Neural progenitor cell (in vitro differentiated cells): ENCODE measurements around the gene MRPL53. TPM values are rescaled to one million over a fixed set of nuclear protein-coding genes. Genes with fewer than 3 reads are reported as not detected.

ENCODE experiments used
- DNase-seq: peaks from one replicate; pipeline ENCODE4 v3.0.0-alpha.2; 2016; ENCODE audit warnings: low spot score
- H2AFZ ChIP-seq: fragments of 200-600 bp; sonication (generic); replicated peaks from 2 replicates; pipeline ENCODE4 v1.6.1; 2016; ENCODE audit warnings: antibody characterized with exemption
- H3F3A ChIP-seq: fragments of 200-600 bp; sonication (generic); 2 replicates; pipeline ENCODE4 v1.6.1; 2016; ENCODE audit warnings: antibody characterized with exemption, low read depth
- H3K27ac ChIP-seq: fragments of 200-600 bp; sonication (generic); 2 replicates; pipeline ENCODE4 v1.5.1; 2016; ENCODE audit warnings: mild to moderate bottlenecking
- H3K27me3 ChIP-seq: fragments of 200-600 bp; sonication (generic); 2 replicates; pipeline ENCODE4 v1.6.1; 2016; ENCODE audit warnings: mild to moderate bottlenecking, moderate library complexity
- H3K36me3 ChIP-seq: fragments of 200-600 bp; sonication (generic); 2 replicates; pipeline ENCODE4 v1.5.1; 2016
- H3K4me1 ChIP-seq: fragments of 200-600 bp; sonication (generic); 2 replicates; pipeline ENCODE4 v1.6.1; 2016; ENCODE audit warnings: mixed run types
- H3K4me2 ChIP-seq: fragments of 200-600 bp; sonication (generic); 2 replicates; pipeline ENCODE4 v1.6.1; 2016
- H3K4me3 ChIP-seq: fragments of 200-600 bp; sonication (generic); 2 replicates; pipeline ENCODE4 v1.5.1; 2016
- H3K79me2 ChIP-seq: fragments of 200-600 bp; sonication (generic); 2 replicates; pipeline ENCODE4 v1.6.1; 2016; ENCODE audit warnings: low read depth
- H3K9ac ChIP-seq: fragments of 200-600 bp; sonication (generic); 2 replicates; pipeline ENCODE4 v1.6.1; 2016
- H3K9me3 ChIP-seq: fragments of 200-600 bp; sonication (generic); 2 replicates; pipeline ENCODE4 v1.5.1; 2016; ENCODE audit warnings: low read depth
- H4K20me1 ChIP-seq: fragments of 200-600 bp; sonication (generic); 2 replicates; pipeline ENCODE4 v1.6.1; 2016; ENCODE audit warnings: low read depth
- H3K27ac Mint-ChIP-seq: 3 replicates; pipeline ENCODE4 v1.8.0; 2021; ENCODE audit warnings: mixed read lengths
- H3K27me3 Mint-ChIP-seq: 2 replicates; pipeline ENCODE4 v1.8.0; 2022; ENCODE audit warnings: low read depth, mild to moderate bottlenecking, inconsistent platforms, moderate library complexity, mixed read lengths; ENCODE audit not compliant: insufficient read depth
- H3K36me3 Mint-ChIP-seq: 3 replicates; pipeline ENCODE4 v1.8.0; 2021; ENCODE audit warnings: mixed read lengths
- H3K4me1 Mint-ChIP-seq: 3 replicates; pipeline ENCODE4 v1.8.0; 2021; ENCODE audit warnings: mixed read lengths
- H3K4me3 Mint-ChIP-seq: 3 replicates; pipeline ENCODE4 v1.8.0; 2021; ENCODE audit warnings: mild to moderate bottlenecking, moderate library complexity, mixed read lengths
- H3K9me3 Mint-ChIP-seq: 3 replicates; pipeline ENCODE4 v1.8.0; 2020; ENCODE audit warnings: mixed read lengths
- CTCF ChIP-seq: fragments of 200-600 bp; sonication (generic); IDR thresholded peaks from 2 replicates; pipeline ENCODE4 v1.5.1; 2017; ENCODE audit warnings: antibody characterized with exemption, mild to moderate bottlenecking
- EZH2 ChIP-seq: fragments of 200-600 bp; sonication (generic); IDR thresholded peaks from 2 replicates; pipeline ENCODE4 v1.6.1; 2017; ENCODE audit warnings: antibody characterized with exemption, mild to moderate bottlenecking, moderate library complexity
- EZH2phosphoT487 ChIP-seq: fragments of 200-600 bp; sonication (generic); IDR thresholded peaks from 2 replicates; pipeline ENCODE4 v1.6.1; 2017; ENCODE audit warnings: antibody characterized with exemption
- total RNA-seq: library from RNA; depleted of rRNA; stranded (reverse); fragments of >200 nt; gene quantifications from 2 replicates; pipeline ENCODE4 v1.2.3, GENCODE V29; 2015; ENCODE audit warnings: low replicate concordance

The MRPL53 gene
- total RNA-seq, 1 donor from 2014 or later = 9.8 TPM

GRCh38 chr2:74458938-74459363 is 13.5 kb downstream of the MRPL53 start:
- H3K79me2 ChIP-seq = peaks cover 30% of the 10 kb centered on the region
- no peak overlapping the region for H3K27ac ChIP-seq
- H3K4me2 ChIP-seq = peak overlapping the region; percentile 92
- no peaks in the 10 kb centered on the region for H3K9me3 Mint-ChIP-seq
- H3F3A ChIP-seq = peaks cover 40% of the 10 kb centered on the region
- DNase-seq = no peak
- no peak for TF ChIP-seq EZH2
- no peak for TF ChIP-seq EZH2phosphoT487
- no peak for TF ChIP-seq CTCF
- H3K9ac ChIP-seq = peak overlapping the region; percentile 82
- H3K36me3 ChIP-seq = no peaks in the 10 kb centered on the region
- H2AFZ ChIP-seq = no peak overlapping the region
- H3K4me3 ChIP-seq = peak overlapping the region; percentile 96
- H3K27ac Mint-ChIP-seq = peak overlapping the region; percentile 89
- H3K27me3 ChIP-seq = no peaks in the 10 kb centered on the region
- H4K20me1 ChIP-seq = no peaks in the 10 kb centered on the region
- peaks cover 20% of the 10 kb centered on the region for H3K4me1 ChIP-seq
- H3K4me3 Mint-ChIP-seq = peak overlapping the region; percentile 97
- peaks cover 12% of the 10 kb centered on the region for H3K36me3 Mint-ChIP-seq
- H3K9me3 ChIP-seq = no peaks in the 10 kb centered on the region
- peaks cover 46% of the 10 kb centered on the region for H3K4me1 Mint-ChIP-seq
- H3K27me3 Mint-ChIP-seq = peaks cover 20% of the 10 kb centered on the region

GRCh38 chr2:74458132-74458937 is 14.1 kb downstream of the MRPL53 start, which contains the start of gene WBP1:
TSS of gene WBP1 (plus strand) at chr2:74458438. CDS start at chr2:74458603, 165 bp downstream.
- Mint-ChIP-seq H3K27me3 (peaks cover 20% of the 10 kb centered on the region), H3K36me3 (peaks cover 11% of the 10 kb centered on the region), H3K4me3 (peak within 1 kb of the TSS; percentile 97), H3K27ac (peak within 1 kb of the TSS; percentile 89), H3K4me1 (peaks cover 45% of the 10 kb centered on the region), H3K9me3 (no peaks in the 10 kb centered on the region)
- peaks cover 19% of the 10 kb centered on the region for H3K4me1 ChIP-seq
- H2AFZ ChIP-seq = peak within 1 kb of the TSS; percentile 82
- H3K36me3 ChIP-seq = no peaks in the 10 kb centered on the region
- peak within 1 kb of the TSS; percentile 92 for H3K4me2 ChIP-seq
- TF ChIP-seq EZH2 = no peak
- peaks cover 43% of the 10 kb centered on the region for H3F3A ChIP-seq
- no peaks in the 10 kb centered on the region for H3K9me3 ChIP-seq
- peak within 1 kb of the TSS; percentile 96 for H3K4me3 ChIP-seq
- H4K20me1 ChIP-seq = no peaks in the 10 kb centered on the region
- peak within 1 kb of the TSS; percentile 95 for H3K27ac ChIP-seq
- no peaks in the 10 kb centered on the region for H3K27me3 ChIP-seq
- H3K9ac ChIP-seq = peak within 1 kb of the TSS; percentile 82
- DNase-seq = peak; percentile 99
- H3K79me2 ChIP-seq = peaks cover 27% of the 10 kb centered on the region

- peaks cover 22% of the 10 kb centered on the region for H3K27me3 Mint-ChIP-seq
- no peak for TF ChIP-seq CTCF
- TF ChIP-seq EZH2 = no peak
- TF ChIP-seq EZH2phosphoT487 = no peak
Observed at GRCh38 chr2:74457549-74458131, 14.8 kb downstream of the MRPL53 start.

More at GRCh38 chr2:74457549-74458131, 14.8 kb downstream of the MRPL53 start:
- peak overlapping the region; percentile 86 for H3K4me2 ChIP-seq
- Mint-ChIP-seq H3K27ac (peak overlapping the region; percentile 47), H3K36me3 (peaks cover 4% of the 10 kb centered on the region), H3K4me3 (peak overlapping the region; percentile 97), H3K4me1 (peaks cover 42% of the 10 kb centered on the region), H3K9me3 (no peaks in the 10 kb centered on the region)
- peak overlapping the region; percentile 59 for H3K9ac ChIP-seq
- H3K4me1 ChIP-seq = peaks cover 19% of the 10 kb centered on the region
- peak overlapping the region; percentile 95 for H3K27ac ChIP-seq
- H3K9me3 ChIP-seq = no peaks in the 10 kb centered on the region
- DNase-seq = peak; percentile 86
- no peaks in the 10 kb centered on the region for H3K36me3 ChIP-seq
- H3K79me2 ChIP-seq = peaks cover 27% of the 10 kb centered on the region
- H4K20me1 ChIP-seq = no peaks in the 10 kb centered on the region
- no peaks in the 10 kb centered on the region for H3K27me3 ChIP-seq
- H3F3A ChIP-seq = peaks cover 39% of the 10 kb centered on the region
- peak overlapping the region; percentile 70 for H3K4me3 ChIP-seq
- peak overlapping the region; percentile 82 for H2AFZ ChIP-seq
